SK-N-SH treated with all-trans-retinoic acid at 6 μM for 48 hours (cell line): ENCODE results near the gene SIPA1.
"Not testable (repeated sequence)": the region's sequence is repeated elsewhere in the genome, so short reads cannot be mapped to it uniquely, and the experiment has no call there.

Experiments
- ATAC-seq: fragments of 200-7000 bp; cut with Tn5 transposase; 3 replicates; pipeline ENCODE4 v1.9.1; 2020; ENCODE audit warnings: mild to moderate bottlenecking, moderate library complexity
- ARNTL ChIP-seq: fragments of 450-650 bp; formaldehyde crosslinking; IDR thresholded peaks from 2 replicates; pipeline ENCODE4 v1.5.0; 2020; ENCODE audit warnings: low read depth, mild to moderate bottlenecking, moderate library complexity, borderline replicate concordance
- BACH2 ChIP-seq: fragments of 250-450 bp; sonication (Bioruptor Pico); IDR thresholded peaks from 2 replicates; pipeline ENCODE4 v1.9.0; 2021; ENCODE audit warnings: mild to moderate bottlenecking, borderline replicate concordance
- CREB5 ChIP-seq: fragments of 250-450 bp; sonication (Bioruptor Pico); IDR thresholded peaks from 2 replicates; pipeline ENCODE4 v1.5.1; 2020; ENCODE audit warnings: low read depth, mild to moderate bottlenecking, moderate library complexity
- ESRRG ChIP-seq: fragments of 250-450 bp; sonication (Bioruptor Pico); IDR thresholded peaks from 2 replicates; pipeline ENCODE4 v1.6.1; 2021; ENCODE audit warnings: mild to moderate bottlenecking
- GLIS3 ChIP-seq: fragments of 250-450 bp; sonication (Bioruptor Pico); IDR thresholded peaks from 2 replicates; pipeline ENCODE4 v1.5.0; 2020; ENCODE audit warnings: mild to moderate bottlenecking, moderate library complexity
- OSR1 ChIP-seq: fragments of 250-450 bp; sonication (Bioruptor Pico); IDR thresholded peaks from 2 replicates; pipeline ENCODE4 v1.8.0; 2022; ENCODE audit warnings: moderate library complexity, mild to moderate bottlenecking, inconsistent platforms
- PATZ1 ChIP-seq: fragments of 250-450 bp; sonication (Bioruptor Pico); IDR thresholded peaks from 2 replicates; pipeline ENCODE4 v1.8.0; 2020; ENCODE audit warnings: mild to moderate bottlenecking, moderate library complexity, borderline replicate concordance
- PPARA ChIP-seq: fragments of 250-450 bp; sonication (Bioruptor Pico); IDR thresholded peaks from 2 replicates; pipeline ENCODE4 v1.5.0; 2020; ENCODE audit warnings: mild to moderate bottlenecking, borderline replicate concordance
- RARB ChIP-seq: fragments of 250-450 bp; sonication (Bioruptor Pico); IDR thresholded peaks from 2 replicates; pipeline ENCODE4 v1.8.0; 2021; ENCODE audit warnings: mild to moderate bottlenecking, moderate library complexity
- SNAI2 ChIP-seq: fragments of 250-450 bp; sonication (Bioruptor Pico); IDR thresholded peaks from 2 replicates; pipeline ENCODE4 v1.5.0; 2020; ENCODE audit warnings: mild to moderate bottlenecking, moderate library complexity
- TCF4 ChIP-seq: fragments of 250-450 bp; sonication (Bioruptor Pico); IDR thresholded peaks from 2 replicates; pipeline ENCODE4 v1.8.0; 2021; ENCODE audit warnings: mild to moderate bottlenecking, moderate library complexity, borderline replicate concordance
- TOX ChIP-seq: fragments of 250-450 bp; sonication (Bioruptor Pico); IDR thresholded peaks from 2 replicates; pipeline ENCODE4 v1.8.0; 2021; ENCODE audit warnings: mild to moderate bottlenecking, moderate library complexity, borderline replicate concordance
- ZC3H10 ChIP-seq: fragments of 250-450 bp; sonication (Bioruptor Pico); IDR thresholded peaks from 2 replicates; pipeline ENCODE4 v1.5.1; 2021; ENCODE audit warnings: mild to moderate bottlenecking, moderate library complexity
- ZFP3 ChIP-seq: fragments of 250-450 bp; sonication (Bioruptor Pico); IDR thresholded peaks from 2 replicates; pipeline ENCODE4 v1.5.0; 2020; ENCODE audit warnings: mild to moderate bottlenecking, moderate library complexity
- ZFP30 ChIP-seq: fragments of 450-650 bp; formaldehyde crosslinking; IDR thresholded peaks from 2 replicates; pipeline ENCODE4 v1.5.0; 2022; ENCODE audit warnings: mild to moderate bottlenecking, moderate library complexity
- ZNF565 ChIP-seq: fragments of 450-650 bp; formaldehyde crosslinking; conservative IDR thresholded peaks from 2 replicates; pipeline ENCODE4 v1.5.0; 2020; ENCODE audit warnings: low read depth, mild to moderate bottlenecking, moderate library complexity
- ZNF70 ChIP-seq: fragments of 450-650 bp; formaldehyde crosslinking; IDR thresholded peaks from 2 replicates; pipeline ENCODE4 v1.5.0; 2020; ENCODE audit warnings: mild to moderate bottlenecking, moderate library complexity
- ZNF8 ChIP-seq: fragments of 450-650 bp; formaldehyde crosslinking; IDR thresholded peaks from 2 replicates; pipeline ENCODE4 v1.5.0; 2020; ENCODE audit warnings: mild to moderate bottlenecking, moderate library complexity
- TF ChIP-seq, protein P1 (sequence below): fragments of 250-450 bp; sonication (Bioruptor Pico); IDR thresholded peaks from 2 replicates; pipeline ENCODE4 v1.5.1; 2021; ENCODE audit warnings: mild to moderate bottlenecking, moderate library complexity
- TF ChIP-seq, protein P2 (sequence below): fragments of 250-450 bp; sonication (Bioruptor Pico); IDR thresholded peaks from 2 replicates; pipeline ENCODE4 v1.5.0; 2020; ENCODE audit warnings: mild to moderate bottlenecking, moderate library complexity

Gene SIPA1

DNA sequence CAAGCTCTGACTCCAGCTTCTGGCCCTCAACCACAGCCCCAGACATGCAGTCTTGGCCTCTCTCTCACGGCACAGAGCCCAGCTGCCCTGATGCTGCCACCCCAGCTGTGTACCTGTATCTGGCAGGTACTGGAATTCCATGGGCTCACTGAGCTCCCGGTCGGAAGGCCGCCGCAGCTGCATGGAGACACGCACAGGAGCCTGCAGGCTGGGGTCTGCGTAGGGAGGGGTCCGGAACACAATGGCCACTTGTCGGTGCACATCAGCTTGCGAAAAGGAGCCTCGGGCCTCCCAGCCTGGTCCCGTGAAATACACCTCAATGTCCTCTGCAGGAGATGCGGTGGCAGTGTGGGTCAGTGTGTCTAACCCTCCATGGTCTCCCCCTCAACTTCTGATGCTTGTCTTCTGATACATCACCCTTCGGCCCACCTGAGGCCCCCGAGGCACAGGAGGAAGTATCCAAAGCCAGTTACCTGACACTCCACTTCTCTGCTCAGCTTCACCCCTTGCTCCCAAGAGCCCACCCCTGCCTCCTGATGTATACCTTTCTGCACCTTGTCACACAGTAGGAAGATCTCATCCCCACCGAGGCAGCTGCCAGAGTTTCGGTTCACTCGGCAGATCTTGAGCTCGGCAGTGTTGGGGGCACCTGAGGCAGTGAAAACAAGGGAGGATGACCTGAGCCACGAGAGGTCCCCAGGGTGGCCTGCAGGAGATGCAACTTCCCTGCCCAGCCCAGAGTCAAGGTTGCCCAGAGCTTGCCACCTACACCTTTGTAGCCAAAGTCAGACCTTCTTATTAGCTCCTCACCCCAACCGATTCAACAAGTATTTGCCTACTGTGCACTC is 20.5 kb downstream of the SIPA1 start:
- ATAC-seq = no peak
- TF ChIP-seq CREB5 (CRISPR knock-in tag) = no peak
- TF ChIP-seq ESRRG (CRISPR knock-in tag) = no peak
- no peak for TF ChIP-seq OSR1
- TF ChIP-seq, protein P1, sequence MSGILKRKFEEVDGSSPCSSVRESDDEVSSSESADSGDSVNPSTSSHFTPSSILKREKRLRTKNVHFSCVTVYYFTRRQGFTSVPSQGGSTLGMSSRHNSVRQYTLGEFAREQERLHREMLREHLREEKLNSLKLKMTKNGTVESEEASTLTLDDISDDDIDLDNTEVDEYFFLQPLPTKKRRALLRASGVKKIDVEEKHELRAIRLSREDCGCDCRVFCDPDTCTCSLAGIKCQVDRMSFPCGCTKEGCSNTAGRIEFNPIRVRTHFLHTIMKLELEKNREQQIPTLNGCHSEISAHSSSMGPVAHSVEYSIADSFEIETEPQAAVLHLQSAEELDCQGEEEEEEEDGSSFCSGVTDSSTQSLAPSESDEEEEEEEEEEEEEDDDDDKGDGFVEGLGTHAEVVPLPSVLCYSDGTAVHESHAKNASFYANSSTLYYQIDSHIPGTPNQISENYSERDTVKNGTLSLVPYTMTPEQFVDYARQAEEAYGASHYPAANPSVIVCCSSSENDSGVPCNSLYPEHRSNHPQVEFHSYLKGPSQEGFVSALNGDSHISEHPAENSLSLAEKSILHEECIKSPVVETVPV (CRISPR knock-in tag) = no peak
- TF ChIP-seq ZNF8 (CRISPR knock-in tag) = no peak
- no peak for TF ChIP-seq TCF4 (CRISPR knock-in tag)
- TF ChIP-seq GLIS3 (CRISPR knock-in tag) = no peak
- no peak for TF ChIP-seq ZNF70 (CRISPR knock-in tag)
- TF ChIP-seq ARNTL = no peak
- no peak for TF ChIP-seq ZC3H10 (CRISPR knock-in tag)
- no peak for TF ChIP-seq RARB (CRISPR knock-in tag)
- TF ChIP-seq ZFP30 (CRISPR knock-in tag) = no peak
- TF ChIP-seq ZNF565 = no peak

GRCh38 chr11:65660038-65660437 is 22.1 kb downstream of the SIPA1 start:
- ATAC-seq = no peak
- no peak for TF ChIP-seq ZNF70 (CRISPR knock-in tag)
- no peak for TF ChIP-seq TCF4 (CRISPR knock-in tag)
- TF ChIP-seq, protein P1 (CRISPR knock-in tag) = no peak
- no peak for TF ChIP-seq ESRRG (CRISPR knock-in tag)
- TF ChIP-seq OSR1 = no peak
- no peak for TF ChIP-seq ARNTL
- TF ChIP-seq ZFP3 (CRISPR knock-in tag) = no peak
- TF ChIP-seq ZFP30 (CRISPR knock-in tag) = no peak
- TF ChIP-seq CREB5 (CRISPR knock-in tag) = no peak
- TF ChIP-seq TOX = no peak
- no peak for TF ChIP-seq PPARA (CRISPR knock-in tag)
- no peak for TF ChIP-seq PATZ1
- no peak for TF ChIP-seq BACH2 (CRISPR knock-in tag)
- TF ChIP-seq SNAI2 (CRISPR knock-in tag) = no peak
- TF ChIP-seq, protein P2, sequence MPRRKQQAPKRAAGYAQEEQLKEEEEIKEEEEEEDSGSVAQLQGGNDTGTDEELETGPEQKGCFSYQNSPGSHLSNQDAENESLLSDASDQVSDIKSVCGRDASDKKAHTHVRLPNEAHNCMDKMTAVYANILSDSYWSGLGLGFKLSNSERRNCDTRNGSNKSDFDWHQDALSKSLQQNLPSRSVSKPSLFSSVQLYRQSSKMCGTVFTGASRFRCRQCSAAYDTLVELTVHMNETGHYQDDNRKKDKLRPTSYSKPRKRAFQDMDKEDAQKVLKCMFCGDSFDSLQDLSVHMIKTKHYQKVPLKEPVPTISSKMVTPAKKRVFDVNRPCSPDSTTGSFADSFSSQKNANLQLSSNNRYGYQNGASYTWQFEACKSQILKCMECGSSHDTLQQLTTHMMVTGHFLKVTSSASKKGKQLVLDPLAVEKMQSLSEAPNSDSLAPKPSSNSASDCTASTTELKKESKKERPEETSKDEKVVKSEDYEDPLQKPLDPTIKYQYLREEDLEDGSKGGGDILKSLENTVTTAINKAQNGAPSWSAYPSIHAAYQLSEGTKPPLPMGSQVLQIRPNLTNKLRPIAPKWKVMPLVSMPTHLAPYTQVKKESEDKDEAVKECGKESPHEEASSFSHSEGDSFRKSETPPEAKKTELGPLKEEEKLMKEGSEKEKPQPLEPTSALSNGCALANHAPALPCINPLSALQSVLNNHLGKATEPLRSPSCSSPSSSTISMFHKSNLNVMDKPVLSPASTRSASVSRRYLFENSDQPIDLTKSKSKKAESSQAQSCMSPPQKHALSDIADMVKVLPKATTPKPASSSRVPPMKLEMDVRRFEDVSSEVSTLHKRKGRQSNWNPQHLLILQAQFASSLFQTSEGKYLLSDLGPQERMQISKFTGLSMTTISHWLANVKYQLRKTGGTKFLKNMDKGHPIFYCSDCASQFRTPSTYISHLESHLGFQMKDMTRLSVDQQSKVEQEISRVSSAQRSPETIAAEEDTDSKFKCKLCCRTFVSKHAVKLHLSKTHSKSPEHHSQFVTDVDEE = no peak

DNA sequence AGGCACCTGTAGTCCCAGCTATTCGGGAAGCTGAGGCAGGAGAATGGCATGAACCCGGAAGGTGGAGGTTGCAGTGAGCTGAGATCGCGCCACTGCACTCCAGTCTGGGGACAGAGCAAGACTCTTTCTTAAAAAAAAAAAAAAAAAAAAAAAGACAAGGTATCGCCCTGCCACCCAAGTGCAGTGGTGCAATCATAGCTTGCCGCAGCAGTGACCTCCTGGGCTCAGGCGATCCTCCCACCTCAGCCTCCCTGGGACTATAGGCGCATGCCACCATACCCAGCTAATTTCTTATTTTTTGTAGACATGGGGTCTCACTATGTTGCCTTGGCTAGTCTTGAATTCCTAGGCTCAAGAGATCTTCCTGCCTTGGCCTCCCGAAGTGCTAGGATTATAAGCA is 23.0 kb downstream of the SIPA1 start:
- not testable (repeated sequence) for ATAC-seq
